Suprapubic skin (tissue), 4 donors: ENCODE data around the gene GPR160. TPM values are rescaled to one million over a fixed set of nuclear protein-coding genes. Genes with fewer than 3 reads are reported as not detected.

Source experiments
- DNase-seq, 2 donors: peaks; one replicate each; pipeline ENCODE4 v3.0.0-alpha.2; 2019; ENCODE audit warnings: low spot score in 2 of 2
- H3K27ac ChIP-seq: fragments of 200-600 bp; sonication (generic); one replicate; pipeline ENCODE4 v1.5.1; 2019
- H3K27me3 ChIP-seq: fragments of 200-600 bp; sonication (generic); one replicate; pipeline ENCODE4 v1.5.1; 2019
- H3K36me3 ChIP-seq: fragments of 200-600 bp; sonication (generic); one replicate; pipeline ENCODE4 v1.5.1; 2019
- H3K4me1 ChIP-seq: fragments of 200-600 bp; sonication (generic); one replicate; pipeline ENCODE4 v1.5.1; 2019
- H3K4me3 ChIP-seq: fragments of 200-600 bp; sonication (generic); one replicate; pipeline ENCODE4 v1.5.1; 2019; ENCODE audit warnings: mild to moderate bottlenecking
- H3K9me3 ChIP-seq: fragments of 200-600 bp; sonication (generic); one replicate; pipeline ENCODE4 v1.5.1; 2019
- CTCF ChIP-seq, 2 donors: fragments of 200-600 bp in 1 of 2; fragments of 450-650 bp in 1 of 2; sonication (generic) in 1 of 2; IDR thresholded peaks; one replicate each; pipeline ENCODE4 v1.5.1; 2016 to 2019; ENCODE audit warnings: antibody characterized with exemption in 2 of 2, mild to moderate bottlenecking in 1 of 2, moderate library complexity in 1 of 2
- EP300 ChIP-seq: sonication (generic); formaldehyde crosslinking; IDR thresholded peaks from one replicate; pipeline ENCODE4 v1.6.1; 2017; ENCODE audit warnings: antibody characterized with exemption
- POLR2A ChIP-seq, 2 donors: fragments of 450-650 bp; IDR thresholded peaks; one replicate each; pipeline ENCODE4 v1.6.1; 2017; ENCODE audit warnings: antibody characterized with exemption in 2 of 2, mild to moderate bottlenecking in 2 of 2, moderate library complexity in 2 of 2
- POLR2AphosphoS5 ChIP-seq, 3 donors: sonication (generic); formaldehyde crosslinking; IDR thresholded peaks; one replicate each; pipeline ENCODE4 v1.6.1; 2017; ENCODE audit warnings: antibody characterized with exemption in 3 of 3
- WGBS: methylation state at CpG from one replicate; pipeline ENCODE4 v1.1.5; 2018; 5-methylcytosine and 5-hydroxymethylcytosine counted together
- total RNA-seq, 4 donors: library from RNA; depleted of rRNA; stranded (reverse); fragments of >200 nt; gene quantifications; one replicate each; pipeline ENCODE4 v1.1.0, GENCODE V29; 2016

GPR160 gene
- total RNA-seq, 4 donors from 2014 or later = 2.8 to 12.2 (median 3.0) TPM

DNA sequence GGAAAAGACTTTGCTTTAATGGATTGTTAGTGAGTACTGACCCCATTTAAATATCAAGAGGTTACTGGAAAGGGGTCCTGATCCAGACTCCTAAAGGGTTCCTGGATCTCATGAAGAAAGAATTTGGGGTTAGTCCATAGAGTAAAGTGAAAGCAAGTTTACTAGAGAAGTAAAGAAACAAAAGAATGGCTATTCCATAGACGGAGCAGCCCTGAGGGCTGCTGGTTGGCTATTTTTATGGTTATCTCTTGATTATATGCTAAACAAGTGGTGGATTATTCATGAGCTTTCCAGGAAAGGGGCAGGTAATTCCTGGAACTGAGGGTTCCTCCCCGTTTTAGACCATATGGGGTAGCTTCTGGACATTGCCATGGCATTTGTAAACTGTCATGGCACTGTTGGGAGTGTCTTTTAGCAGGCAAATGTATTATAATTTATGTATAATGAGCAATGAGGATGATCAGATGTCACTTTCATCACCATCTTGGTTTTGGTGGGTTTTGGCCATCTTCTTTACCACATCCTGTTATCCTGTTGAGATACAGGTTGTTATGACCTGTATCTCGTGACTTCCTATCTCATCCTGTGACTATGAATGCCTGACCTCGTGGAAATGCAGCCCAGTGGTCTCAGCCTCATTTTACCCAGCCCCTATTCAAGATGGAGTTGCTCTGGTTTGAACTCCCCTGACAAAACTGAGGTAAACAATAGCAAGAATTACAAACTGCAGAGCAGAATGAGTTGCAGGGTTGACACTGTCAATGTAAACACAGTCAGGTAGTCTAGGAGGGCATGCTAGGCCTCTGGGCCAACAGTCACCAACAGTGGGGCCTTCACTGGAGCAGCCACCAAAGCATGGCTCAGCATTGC, 10.3 kb upstream of the GPR160 start:
- 74% methylated on average over 4 of the region's 4 CpGs for WGBS
- Histone ChIP-seq H3K9me3 (no peaks in the 10 kb centered on the region), H3K27ac (no peak overlapping the region), H3K4me3 (no peak overlapping the region), H3K4me1 (no peaks in the 10 kb centered on the region), H3K36me3 (no peaks in the 10 kb centered on the region), H3K27me3 (no peaks in the 10 kb centered on the region)
- TF ChIP-seq POLR2AphosphoS5 (IDR thresholded peaks at IDR 0.05) (no peak), POLR2A (IDR thresholded peaks at IDR 0.05) (no peak), CTCF (IDR thresholded peaks at IDR 0.05) (no peak), EP300 (no peak)
- no peak for DNase-seq

- DNase-seq = no peak
- Histone ChIP-seq H3K4me3 (no peak overlapping the region), H3K27me3 (peaks cover 13% of the 10 kb centered on the region), H3K27ac (no peak overlapping the region), H3K9me3 (no peaks in the 10 kb centered on the region), H3K4me1 (peaks cover 12% of the 10 kb centered on the region), H3K36me3 (no peaks in the 10 kb centered on the region)
- TF ChIP-seq POLR2AphosphoS5 (IDR thresholded peaks at IDR 0.05) = no peak
- TF ChIP-seq EP300 = no peak
- TF ChIP-seq POLR2A (IDR thresholded peaks at IDR 0.05) = no peak
- no peak for TF ChIP-seq CTCF (IDR thresholded peaks at IDR 0.05)
- WGBS = 72% methylated on average over 8 of the region's 8 CpGs
Measured at GRCh38 chr3:170033489-170033888, 4.3 kb upstream of the GPR160 start.

- peaks cover 38% of the 10 kb centered on the region for H3K27me3 ChIP-seq
- H3K27ac ChIP-seq = peak overlapping the region; percentile 53
- WGBS = 29% methylated on average over 5 of the region's 51 CpGs
- DNase-seq = no peak
- peaks cover 16% of the 10 kb centered on the region for H3K4me1 ChIP-seq
- H3K9me3 ChIP-seq = no peaks in the 10 kb centered on the region
- H3K36me3 ChIP-seq = no peaks in the 10 kb centered on the region
- peak overlapping the region; percentile 59 for H3K4me3 ChIP-seq
- no peak for TF ChIP-seq EP300
- TF ChIP-seq POLR2AphosphoS5 (IDR thresholded peaks at IDR 0.05) = no peak
- no peak for TF ChIP-seq CTCF (IDR thresholded peaks at IDR 0.05)
- TF ChIP-seq POLR2A (IDR thresholded peaks at IDR 0.05) = no peak
Measured at GRCh38 chr3:170038434-170039110, 777 bp downstream of the GPR160 start.

GRCh38 chr3:170040418-170040817, 2.6 kb downstream of the GPR160 start:
- WGBS = 18% methylated on average over 8 of the region's 8 CpGs
- DNase-seq = no peak
- Histone ChIP-seq H3K27me3 (peaks cover 38% of the 10 kb centered on the region), H3K4me3 (no peak overlapping the region), H3K4me1 (peaks cover 16% of the 10 kb centered on the region), H3K27ac (no peak overlapping the region), H3K9me3 (no peaks in the 10 kb centered on the region), H3K36me3 (no peaks in the 10 kb centered on the region)
- TF ChIP-seq POLR2A (IDR thresholded peaks at IDR 0.05) = no peak
- no peak for TF ChIP-seq EP300
- no peak for TF ChIP-seq POLR2AphosphoS5 (IDR thresholded peaks at IDR 0.05)
- TF ChIP-seq CTCF (IDR thresholded peaks at IDR 0.05) = no peak

DNA sequence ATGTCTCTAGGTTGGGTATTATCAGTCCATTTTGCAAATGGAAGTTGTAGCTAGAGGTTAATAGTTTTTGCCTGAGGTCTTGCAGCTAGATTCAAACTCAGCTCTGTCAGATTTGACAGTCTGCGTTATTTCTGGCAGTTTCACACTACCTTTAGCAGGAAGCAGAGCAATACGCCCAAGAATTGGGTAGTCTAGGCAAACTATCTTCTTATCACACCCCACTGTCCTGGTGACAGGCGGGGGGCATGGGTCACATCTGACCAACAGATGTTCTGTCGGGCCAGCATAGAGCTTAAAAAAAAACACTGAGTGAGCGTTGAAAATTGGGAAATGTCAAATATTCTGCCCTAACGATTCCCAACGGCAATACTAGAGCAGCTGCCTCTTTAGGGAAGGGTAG, 5.7 kb downstream of the GPR160 start:
- Histone ChIP-seq H3K4me3 (no peak overlapping the region), H3K27ac (no peak overlapping the region), H3K27me3 (peaks cover 25% of the 10 kb centered on the region), H3K4me1 (peaks cover 4% of the 10 kb centered on the region), H3K36me3 (no peaks in the 10 kb centered on the region), H3K9me3 (no peaks in the 10 kb centered on the region)
- no peak for DNase-seq
- 80% methylated on average over 7 of the region's 7 CpGs for WGBS
- TF ChIP-seq CTCF (IDR thresholded peaks at IDR 0.05) (no peak), EP300 (no peak), POLR2AphosphoS5 (IDR thresholded peaks at IDR 0.05) (no peak), POLR2A (IDR thresholded peaks at IDR 0.05) (no peak)
